ENCODE data around the gene SLFN5. TPM values are rescaled to one million over a fixed set of nuclear protein-coding genes. Genes with fewer than 3 reads are reported as not detected.

Gene SLFN5
- total and polyA plus RNA-seq, 2 donors (not counting 1 experiment from before 2014, with no cell fraction given), result 101 to 170 TPM

DNA sequence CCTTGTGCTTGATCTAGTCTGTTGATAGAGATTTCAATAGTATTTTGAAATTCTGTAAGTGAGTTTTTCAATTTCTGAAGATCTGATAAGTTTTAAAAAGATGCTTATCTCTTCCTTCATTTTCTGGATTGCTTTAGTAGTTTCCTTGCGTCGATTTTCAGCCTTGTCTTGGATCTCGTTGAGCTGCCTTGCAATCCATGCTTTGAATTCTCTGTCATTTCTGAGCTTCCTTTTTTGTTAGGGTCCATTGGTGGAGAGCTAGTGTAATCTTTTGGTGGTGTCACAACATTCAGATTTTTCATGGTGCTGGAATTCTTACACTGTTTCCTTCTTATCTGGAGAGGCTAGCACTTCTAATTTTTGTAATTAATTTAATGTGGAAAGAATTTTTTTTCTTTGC lies 69.5 kb downstream of the SLFN5 start:
- H3K27ac ChIP-seq (ENCODE audit: insufficient read depth, low read length), result no peak overlapping the region
- H3K36me3 ChIP-seq (ENCODE audit: control insufficient read depth, insufficient read depth, low read length), result no peaks in the 10 kb centered on the region
- H4K20me1 ChIP-seq (ENCODE audit: control insufficient read depth, extremely low read depth, insufficient read depth, low read length), result no peaks in the 10 kb centered on the region
- peaks cover 14% of the 10 kb centered on the region for H3K4me1 ChIP-seq (ENCODE audit: control insufficient read depth, extremely low read depth, insufficient read depth, low read length)
- no peak for DNase-seq (ENCODE audit: low read depth in 2 of 2)
- no peaks in the 10 kb centered on the region for H3K27me3 ChIP-seq (ENCODE audit: control insufficient read depth, insufficient read depth, low read length)
- no peaks in the 10 kb centered on the region for H3K79me2 ChIP-seq (ENCODE audit: control insufficient read depth, insufficient read depth, low read length)
- TF ChIP-seq, protein P1, sequence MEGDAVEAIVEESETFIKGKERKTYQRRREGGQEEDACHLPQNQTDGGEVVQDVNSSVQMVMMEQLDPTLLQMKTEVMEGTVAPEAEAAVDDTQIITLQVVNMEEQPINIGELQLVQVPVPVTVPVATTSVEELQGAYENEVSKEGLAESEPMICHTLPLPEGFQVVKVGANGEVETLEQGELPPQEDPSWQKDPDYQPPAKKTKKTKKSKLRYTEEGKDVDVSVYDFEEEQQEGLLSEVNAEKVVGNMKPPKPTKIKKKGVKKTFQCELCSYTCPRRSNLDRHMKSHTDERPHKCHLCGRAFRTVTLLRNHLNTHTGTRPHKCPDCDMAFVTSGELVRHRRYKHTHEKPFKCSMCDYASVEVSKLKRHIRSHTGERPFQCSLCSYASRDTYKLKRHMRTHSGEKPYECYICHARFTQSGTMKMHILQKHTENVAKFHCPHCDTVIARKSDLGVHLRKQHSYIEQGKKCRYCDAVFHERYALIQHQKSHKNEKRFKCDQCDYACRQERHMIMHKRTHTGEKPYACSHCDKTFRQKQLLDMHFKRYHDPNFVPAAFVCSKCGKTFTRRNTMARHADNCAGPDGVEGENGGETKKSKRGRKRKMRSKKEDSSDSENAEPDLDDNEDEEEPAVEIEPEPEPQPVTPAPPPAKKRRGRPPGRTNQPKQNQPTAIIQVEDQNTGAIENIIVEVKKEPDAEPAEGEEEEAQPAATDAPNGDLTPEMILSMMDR (conservative IDR thresholded peaks at IDR 0.05 in 1 of 2, IDR thresholded peaks at IDR 0.05 in 1 of 2; ENCODE audit: low read depth in 1 of 2, low read length in 2 of 2), result no peak
- TF ChIP-seq EZH2 (IDR thresholded peaks at IDR 0.05; ENCODE audit: low read length, missing control alignments), result no peak
- no peak overlapping the region for H3K4me2 ChIP-seq (ENCODE audit: extremely low read depth, insufficient read depth, low read length)
- H2AFZ ChIP-seq (ENCODE audit: low read length), result no peak overlapping the region
- H3K9ac ChIP-seq (ENCODE audit: insufficient read depth, low read length), result no peak overlapping the region
- no peaks in the 10 kb centered on the region for H3K9me3 ChIP-seq (ENCODE audit: control insufficient read depth, insufficient read depth, low read depth, low read length)
- H3K4me3 ChIP-seq (replicated peaks in 1 of 4; ENCODE audit: control extremely low read depth in 1 of 4, insufficient read depth in 1 of 4, low read depth in 3 of 4, low read length in 4 of 4), result no peak overlapping the region

DNA sequence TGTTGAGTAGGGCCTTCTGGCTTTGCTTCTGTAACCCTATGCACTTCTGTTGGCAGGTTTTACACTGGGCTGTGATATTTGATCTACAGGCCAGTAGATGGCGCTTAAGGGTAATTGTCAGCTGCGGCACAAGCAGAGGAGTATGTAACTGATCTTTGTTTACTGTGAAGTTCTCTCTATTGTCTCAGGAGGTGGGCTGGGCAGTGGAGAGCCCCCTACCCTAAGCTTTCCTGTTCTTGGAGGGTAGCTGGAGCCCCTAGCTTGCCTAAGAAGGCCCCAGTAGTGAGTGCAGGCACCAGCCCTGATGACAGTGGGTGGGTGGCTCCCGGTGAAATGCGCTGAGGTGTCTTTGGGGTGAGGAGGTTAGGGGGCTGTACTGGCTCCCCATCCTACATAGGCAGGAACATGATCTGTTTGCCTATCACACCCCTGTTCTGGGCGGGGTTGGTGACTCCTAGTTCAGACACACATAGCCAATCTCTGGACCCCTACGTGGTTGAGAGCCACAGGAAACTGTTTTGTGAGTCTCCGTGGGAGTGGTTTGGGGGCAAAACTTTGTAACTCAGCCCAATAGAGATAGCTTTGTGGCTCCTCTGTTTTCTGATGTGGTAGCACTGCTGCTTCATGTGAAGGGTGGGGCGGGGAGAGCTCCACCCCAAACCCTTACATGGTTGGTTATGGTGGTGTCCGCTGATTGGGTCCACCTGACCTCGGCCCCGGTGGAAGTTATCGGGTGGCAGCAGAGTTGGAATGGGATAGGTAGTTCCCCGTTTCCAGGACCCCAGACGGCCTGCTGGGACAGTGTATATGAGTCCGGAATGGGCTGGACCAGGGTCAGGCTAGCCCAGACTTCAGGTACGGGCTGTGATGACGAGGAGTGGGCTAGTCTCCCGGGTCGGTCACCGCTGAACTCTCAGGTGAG lies 70.2 kb downstream of the SLFN5 start:
- no peak overlapping the region for H3K9ac ChIP-seq (ENCODE audit: insufficient read depth, low read length)
- peak; percentile 60 to 81 for DNase-seq (ENCODE audit: low read depth in 2 of 2)

DNA sequence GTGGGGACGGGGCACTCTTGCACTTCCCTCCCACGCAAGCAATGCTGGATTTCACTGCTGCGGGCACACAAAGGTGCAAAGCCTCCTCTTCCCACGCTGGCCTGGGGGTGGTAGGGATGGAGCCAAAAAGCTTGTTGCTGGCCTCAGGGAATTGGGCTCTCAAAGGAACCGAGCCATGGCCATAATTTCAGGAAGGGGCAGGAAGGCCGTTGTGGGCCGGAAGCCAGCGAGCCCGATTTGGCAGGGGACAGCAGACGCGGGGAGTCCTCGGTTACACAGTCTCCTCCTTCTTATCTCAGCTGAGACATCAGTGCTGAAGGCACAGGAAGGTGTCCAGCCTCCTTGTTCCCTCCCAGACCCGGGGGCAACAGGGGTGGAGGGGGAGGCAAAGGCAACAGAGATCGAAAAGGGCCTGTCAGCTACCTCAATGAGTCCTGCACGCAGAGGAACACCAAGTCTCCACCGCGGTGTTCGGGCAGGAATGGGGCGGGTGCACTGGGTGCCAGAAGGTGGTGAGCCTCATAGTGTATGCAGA lies 71.1 kb downstream of the SLFN5 start:
- no peak overlapping the region for H3K27ac ChIP-seq (ENCODE audit: insufficient read depth, low read length)
- no peaks in the 10 kb centered on the region for H3K9me3 ChIP-seq (ENCODE audit: control insufficient read depth, insufficient read depth, low read depth, low read length)
- peaks cover 14% of the 10 kb centered on the region for H3K4me1 ChIP-seq (ENCODE audit: control insufficient read depth, extremely low read depth, insufficient read depth, low read length)
- H2AFZ ChIP-seq (ENCODE audit: low read length), result peak overlapping the region; percentile 15
- no peaks in the 10 kb centered on the region for H4K20me1 ChIP-seq (ENCODE audit: control insufficient read depth, extremely low read depth, insufficient read depth, low read length)
- no peaks in the 10 kb centered on the region for H3K27me3 ChIP-seq (ENCODE audit: control insufficient read depth, insufficient read depth, low read length)
- no peaks in the 10 kb centered on the region for H3K79me2 ChIP-seq (ENCODE audit: control insufficient read depth, insufficient read depth, low read length)
- no peaks in the 10 kb centered on the region for H3K36me3 ChIP-seq (ENCODE audit: control insufficient read depth, insufficient read depth, low read length)
- no peak overlapping the region for H3K4me2 ChIP-seq (ENCODE audit: extremely low read depth, insufficient read depth, low read length)
- H3K9ac ChIP-seq (ENCODE audit: insufficient read depth, low read length), result no peak overlapping the region
- no peak overlapping the region for H3K4me3 ChIP-seq (replicated peaks in 1 of 4; ENCODE audit: control extremely low read depth in 1 of 4, insufficient read depth in 1 of 4, low read depth in 3 of 4, low read length in 4 of 4)
- no peak for DNase-seq (ENCODE audit: low read depth in 2 of 2)
- TF ChIP-seq, protein P1 (conservative IDR thresholded peaks at IDR 0.05 in 1 of 2, IDR thresholded peaks at IDR 0.05 in 1 of 2; ENCODE audit: low read depth in 1 of 2, low read length in 2 of 2), result no peak
- no peak for TF ChIP-seq EZH2 (IDR thresholded peaks at IDR 0.05; ENCODE audit: low read length, missing control alignments)

More for the DNA sequence above, 70.2 kb downstream of the SLFN5 start:
- Histone ChIP-seq H3K4me2 (ENCODE audit: extremely low read depth, insufficient read depth, low read length) (peak overlapping the region; percentile 72), H3K27me3 (ENCODE audit: control insufficient read depth, insufficient read depth, low read length) (no peaks in the 10 kb centered on the region), H3K4me3 (replicated peaks in 1 of 4; ENCODE audit: control extremely low read depth in 1 of 4, insufficient read depth in 1 of 4, low read depth in 3 of 4, low read length in 4 of 4) (no peak overlapping the region), H3K4me1 (ENCODE audit: control insufficient read depth, extremely low read depth, insufficient read depth, low read length) (peaks cover 14% of the 10 kb centered on the region), H3K79me2 (ENCODE audit: control insufficient read depth, insufficient read depth, low read length) (no peaks in the 10 kb centered on the region), H3K27ac (ENCODE audit: insufficient read depth, low read length) (no peak overlapping the region), H2AFZ (ENCODE audit: low read length) (peak overlapping the region; percentile 66), H3K9me3 (ENCODE audit: control insufficient read depth, insufficient read depth, low read depth, low read length) (no peaks in the 10 kb centered on the region), H4K20me1 (ENCODE audit: control insufficient read depth, extremely low read depth, insufficient read depth, low read length) (no peaks in the 10 kb centered on the region), H3K36me3 (ENCODE audit: control insufficient read depth, insufficient read depth, low read length) (no peaks in the 10 kb centered on the region)
- TF ChIP-seq, protein P1 (conservative IDR thresholded peaks at IDR 0.05 in 1 of 2, IDR thresholded peaks at IDR 0.05 in 1 of 2; ENCODE audit: low read depth in 1 of 2, low read length in 2 of 2), result peak; percentile 74 to 81
- no peak for TF ChIP-seq EZH2 (IDR thresholded peaks at IDR 0.05; ENCODE audit: low read length, missing control alignments)
